Liver (tissue), 9 donors: ENCODE measurements around the gene NCOR1. TPM values are rescaled to one million over a fixed set of nuclear protein-coding genes. Genes with fewer than 3 reads are reported as not detected.
"Not testable (repeated sequence)": the region's sequence is repeated elsewhere in the genome, so short reads cannot be mapped to it uniquely, and the experiment has no call there.

Experiments
- DNase-seq: peaks from one replicate; pipeline ENCODE4 v3.0.0-alpha.2; 2017; ENCODE audit warnings: low spot score
- H3K27ac ChIP-seq, 2 donors: one replicate each; pipeline ENCODE4 v1.7.0; 2013; ENCODE audit warnings: inconsistent platforms in 2 of 2, low read length in 2 of 2, control low read depth in 1 of 2, low read depth in 1 of 2, mild to moderate bottlenecking in 1 of 2
- H3K27me3 ChIP-seq, 4 donors: one replicate each; pipeline versions ENCODE4 v1.6.1 to v1.7.0; 2013; ENCODE audit warnings: low read length in 3 of 4, inconsistent platforms in 1 of 4, mild to moderate bottlenecking in 1 of 4, moderate library complexity in 1 of 4; ENCODE audit not compliant: control insufficient read depth in 4 of 4, insufficient read depth in 4 of 4
- H3K36me3 ChIP-seq, 4 donors: one replicate each; pipeline versions ENCODE4 v1.6.1 to v1.7.0; 2013; ENCODE audit warnings: low read length in 3 of 4, mild to moderate bottlenecking in 3 of 4, low read depth in 1 of 4, moderate library complexity in 1 of 4; ENCODE audit not compliant: control insufficient read depth in 4 of 4, insufficient read depth in 3 of 4
- H3K4me1 ChIP-seq, 4 donors: one replicate each; pipeline versions ENCODE4 v1.6.1 to v1.7.0; 2013; ENCODE audit warnings: low read length in 3 of 4, mild to moderate bottlenecking in 3 of 4, moderate library complexity in 1 of 4; ENCODE audit not compliant: control insufficient read depth in 4 of 4, insufficient read depth in 4 of 4
- H3K4me3 ChIP-seq, 3 donors: one replicate each; pipeline versions ENCODE4 v1.6.1 to v1.7.0; 2013; ENCODE audit warnings: low read length in 3 of 3, control low read depth in 1 of 3, low read depth in 1 of 3, mild to moderate bottlenecking in 1 of 3
- H3K9ac ChIP-seq, 2 donors: one replicate each; pipeline ENCODE4 v1.7.0; 2013; ENCODE audit warnings: low read length in 2 of 2, mild to moderate bottlenecking in 2 of 2, moderate library complexity in 2 of 2, control low read depth in 1 of 2, low read depth in 1 of 2
- H3K9me3 ChIP-seq, 4 donors: one replicate each; pipeline versions ENCODE4 v1.6.1 to v1.7.0; 2013; ENCODE audit warnings: low read length in 3 of 4; ENCODE audit not compliant: control insufficient read depth in 4 of 4
- ATF3 ChIP-seq: IDR thresholded peaks from 2 replicates; pipeline ENCODE4 v1.6.1; 2016; ENCODE audit warnings: antibody characterized with exemption
- EGR1 ChIP-seq, 2 donors: IDR thresholded peaks; 2 replicates each; pipeline ENCODE4 v1.6.1; 2016 to 2018; ENCODE audit warnings: antibody characterized with exemption in 2 of 2, low read depth in 2 of 2
- FOXA1 ChIP-seq: IDR thresholded peaks from 2 replicates; pipeline ENCODE4 v1.6.1; 2016; ENCODE audit warnings: antibody characterized with exemption
- FOXA2 ChIP-seq: IDR thresholded peaks from 2 replicates; pipeline ENCODE4 v1.6.1; 2016; ENCODE audit warnings: antibody characterized with exemption
- GABPA ChIP-seq, 2 donors: IDR thresholded peaks in 1 of 2; conservative IDR thresholded peaks in 1 of 2; 2 replicates each; pipeline ENCODE4 v1.6.1; 2016; ENCODE audit warnings: antibody characterized with exemption in 2 of 2, mild to moderate bottlenecking in 1 of 2, moderate library complexity in 1 of 2
- HNF4A ChIP-seq, 2 donors: conservative IDR thresholded peaks; 2 replicates each; pipeline ENCODE4 v1.6.1; 2016; ENCODE audit warnings: antibody characterized with exemption in 2 of 2, mild to moderate bottlenecking in 2 of 2
- JUND ChIP-seq, 2 donors: IDR thresholded peaks; 2 replicates each; pipeline ENCODE4 v1.6.1; 2016; ENCODE audit warnings: antibody characterized with exemption in 2 of 2
- NR2F2 ChIP-seq: IDR thresholded peaks from 2 replicates; pipeline ENCODE4 v1.6.1; 2016; ENCODE audit warnings: antibody characterized with exemption
- RAD21 ChIP-seq, 2 donors: IDR thresholded peaks; 2 replicates each; pipeline ENCODE4 v1.6.1; 2016; ENCODE audit warnings: antibody characterized with exemption in 2 of 2, mild to moderate bottlenecking in 2 of 2
- REST ChIP-seq: IDR thresholded peaks from 2 replicates; pipeline ENCODE4 v1.6.1; 2016; ENCODE audit warnings: antibody characterized with exemption, mild to moderate bottlenecking
- RXRA ChIP-seq, 2 donors: IDR thresholded peaks; 2 replicates each; pipeline ENCODE4 v1.6.1; 2017 to 2018; ENCODE audit warnings: antibody characterized with exemption in 2 of 2, mild to moderate bottlenecking in 1 of 2
- SP1 ChIP-seq: IDR thresholded peaks from 2 replicates; pipeline ENCODE4 v1.6.1; 2018; ENCODE audit warnings: antibody characterized with exemption, mild to moderate bottlenecking
- TAF1 ChIP-seq: conservative IDR thresholded peaks from 2 replicates; pipeline ENCODE4 v1.6.1; 2016; ENCODE audit warnings: antibody characterized with exemption, mild to moderate bottlenecking
- YY1 ChIP-seq: IDR thresholded peaks from 2 replicates; pipeline ENCODE4 v1.6.1; 2016; ENCODE audit warnings: antibody characterized with exemption, mild to moderate bottlenecking
- ZBTB33 ChIP-seq: IDR thresholded peaks from 2 replicates; pipeline ENCODE4 v1.6.1; 2016; ENCODE audit warnings: antibody characterized with exemption
- WGBS: extraction: QIAGEN DNeasy Blood & Tissue Kit; methylation state at CpG from one replicate; pipeline ENCODE4 v1.1.7; 2013; 5-methylcytosine and 5-hydroxymethylcytosine counted together
- polyA plus RNA-seq, 2 donors: library from polyadenylated mRNA; stranded (reverse) in 1 of 2; unstranded in 1 of 2; fragments of 200-250 nt in 1 of 2; fragments of >200 nt in 1 of 2; fragmentation: Nextera tagmentation in 1 of 2; extraction: Ambion mirVana in 1 of 2; gene quantifications; one replicate each; pipeline versions ENCODE4 v1.2.1 to v1.2.3, GENCODE V29; 2013 to 2015
- total RNA-seq, 2 donors: library from RNA; depleted of rRNA; stranded (reverse); fragments of >200 nt; gene quantifications; one replicate each; pipeline ENCODE4 v1.2.3, GENCODE V29; 2014
- TF ChIP-seq, protein P1 (sequence below): fragments of 150-350 bp; IDR thresholded peaks from 2 replicates; pipeline ENCODE4 v1.5.1; 2017; ENCODE audit warnings: improper control_type of control experiment, low read depth, low read length; ENCODE audit not compliant: missing input control
- donor health status: healthy.
- donor health status: healthy.
- donor health status: healthy.
- donor health status: healthy.
- donor health status: healthy.

The NCOR1 gene
- total and polyA plus RNA-seq, 4 donors: 23.6 to 94.8 (median 77.0) TPM

DNA sequence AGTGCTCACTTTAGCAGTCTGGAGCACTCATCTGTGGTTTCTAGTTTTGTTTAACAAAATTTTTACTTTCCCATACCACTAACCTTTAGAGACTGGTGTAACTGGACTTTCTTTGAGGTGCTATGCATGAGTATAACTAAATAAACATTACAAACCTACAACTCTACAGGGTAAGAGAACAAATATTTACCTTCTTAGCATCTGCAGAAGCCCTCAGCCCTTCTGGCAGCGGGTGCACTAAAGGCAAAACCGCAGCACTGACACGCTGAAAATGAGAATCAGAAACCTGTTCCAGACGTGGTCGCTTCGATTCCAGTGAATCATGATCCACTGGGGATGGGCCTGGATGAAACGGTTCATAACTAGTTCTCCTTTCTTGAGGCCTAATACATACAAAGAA, 43.7 kb downstream of the NCOR1 start:
- H3K4me1 ChIP-seq: peaks cover 0 to 3% (median 1%) of the 10 kb centered on the region in 4 donors
- no peak overlapping the region for H3K27ac ChIP-seq
- H3K9ac ChIP-seq: no peak overlapping the region
- H3K4me3 ChIP-seq: no peak overlapping the region
- H3K9me3 ChIP-seq: no peaks in the 10 kb centered on the region
- 65% methylated on average over 7 of the region's 7 CpGs for WGBS
- DNase-seq: no peak
- TF ChIP-seq FOXA1 (no peak), ZBTB33 (no peak), GABPA (IDR thresholded peaks at IDR 0.05 in 1 of 2, conservative IDR thresholded peaks at IDR 0.05 in 1 of 2) (no peak), TAF1 (no peak), NR2F2 (no peak), RXRA (IDR thresholded peaks at IDR 0.05) (no peak), RAD21 (IDR thresholded peaks at IDR 0.05) (no peak), HNF4A (conservative IDR thresholded peaks at IDR 0.05) (no peak)
- TF ChIP-seq, protein P1, sequence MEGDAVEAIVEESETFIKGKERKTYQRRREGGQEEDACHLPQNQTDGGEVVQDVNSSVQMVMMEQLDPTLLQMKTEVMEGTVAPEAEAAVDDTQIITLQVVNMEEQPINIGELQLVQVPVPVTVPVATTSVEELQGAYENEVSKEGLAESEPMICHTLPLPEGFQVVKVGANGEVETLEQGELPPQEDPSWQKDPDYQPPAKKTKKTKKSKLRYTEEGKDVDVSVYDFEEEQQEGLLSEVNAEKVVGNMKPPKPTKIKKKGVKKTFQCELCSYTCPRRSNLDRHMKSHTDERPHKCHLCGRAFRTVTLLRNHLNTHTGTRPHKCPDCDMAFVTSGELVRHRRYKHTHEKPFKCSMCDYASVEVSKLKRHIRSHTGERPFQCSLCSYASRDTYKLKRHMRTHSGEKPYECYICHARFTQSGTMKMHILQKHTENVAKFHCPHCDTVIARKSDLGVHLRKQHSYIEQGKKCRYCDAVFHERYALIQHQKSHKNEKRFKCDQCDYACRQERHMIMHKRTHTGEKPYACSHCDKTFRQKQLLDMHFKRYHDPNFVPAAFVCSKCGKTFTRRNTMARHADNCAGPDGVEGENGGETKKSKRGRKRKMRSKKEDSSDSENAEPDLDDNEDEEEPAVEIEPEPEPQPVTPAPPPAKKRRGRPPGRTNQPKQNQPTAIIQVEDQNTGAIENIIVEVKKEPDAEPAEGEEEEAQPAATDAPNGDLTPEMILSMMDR: no peak
- peaks cover 0 to 5% (median 2%) of the 10 kb centered on the region in 4 donors for H3K36me3 ChIP-seq
- no peaks in the 10 kb centered on the region for H3K27me3 ChIP-seq

- H3K9ac ChIP-seq, H3K4me1 ChIP-seq, H3K27ac ChIP-seq, H3K9me3 ChIP-seq, H3K27me3 ChIP-seq, H3K36me3 ChIP-seq, DNase-seq, H3K4me3 ChIP-seq: not testable (repeated sequence)
- WGBS: 96% methylated on average over 4 of the region's 4 CpGs
These were observed 48.6 kb downstream of the NCOR1 start for GRCh38 chr17:16166766-16167165.

DNA sequence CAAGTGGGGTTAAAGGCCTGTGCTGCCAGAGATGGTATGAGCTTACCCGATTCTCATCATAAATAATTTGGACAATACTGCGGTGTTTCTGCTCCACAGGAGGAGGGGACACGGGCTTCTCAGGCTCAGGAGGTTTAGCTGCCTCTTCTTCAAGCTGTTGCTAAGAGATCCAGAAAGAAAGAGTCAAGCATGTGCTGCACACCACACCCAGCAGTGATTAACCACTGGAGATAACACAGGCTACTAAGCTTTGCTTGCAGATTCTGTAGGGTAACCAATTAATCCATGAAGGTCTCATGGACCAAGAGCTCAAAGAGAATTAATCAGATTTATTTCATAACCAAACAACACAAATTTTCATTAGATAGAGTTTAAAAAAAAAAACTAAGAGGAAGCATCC, 56.6 kb downstream of the NCOR1 start:
- H3K36me3 ChIP-seq: peaks cover 2 to 9% (median 3%) of the 10 kb centered on the region in 4 donors
- DNase-seq: no peak
- 90% methylated on average over 3 of the region's 3 CpGs for WGBS
- TF ChIP-seq ZBTB33 (no peak), RXRA (IDR thresholded peaks at IDR 0.05) (no peak), EGR1 (IDR thresholded peaks at IDR 0.05; ENCODE audit: low read depth in 2 of 2) (no peak), GABPA (IDR thresholded peaks at IDR 0.05 in 1 of 2, conservative IDR thresholded peaks at IDR 0.05 in 1 of 2) (no peak), REST (no peak), ATF3 (no peak), FOXA2 (no peak), TAF1 (no peak), SP1 (no peak), JUND (IDR thresholded peaks at IDR 0.05) (no peak), YY1 (no peak), HNF4A (conservative IDR thresholded peaks at IDR 0.05) (no peak)
- TF ChIP-seq, protein P1: no peak

More for the DNA sequence above, 56.6 kb downstream of the NCOR1 start:
- H3K9me3 ChIP-seq: no peaks in the 10 kb centered on the region
- no peaks in the 10 kb centered on the region for H3K27me3 ChIP-seq
- no peak overlapping the region for H3K27ac ChIP-seq
- H3K4me1 ChIP-seq: peaks cover 0 to 11% (median 8%) of the 10 kb centered on the region in 4 donors
- no peak overlapping the region for H3K9ac ChIP-seq
- no peak overlapping the region for H3K4me3 ChIP-seq
